Activated CD4-positive, alpha-beta T cell treated with anti-CD3 and anti-CD28 coated beads, Interleukin-2, amount 50 U/mL, for 24 hours (primary cell): ENCODE data around the gene NBPF9.
"Not testable (repeated sequence)": the region's sequence is repeated elsewhere in the genome, so short reads cannot be mapped to it uniquely, and the experiment has no call there.

Source experiments
- DNase-seq, 2 donors: peaks; one replicate each; pipeline ENCODE4 v3.0.0-alpha.2; 2020; ENCODE audit warnings: low read depth in 1 of 2, low spot score in 1 of 2

Gene NBPF9

DNA sequence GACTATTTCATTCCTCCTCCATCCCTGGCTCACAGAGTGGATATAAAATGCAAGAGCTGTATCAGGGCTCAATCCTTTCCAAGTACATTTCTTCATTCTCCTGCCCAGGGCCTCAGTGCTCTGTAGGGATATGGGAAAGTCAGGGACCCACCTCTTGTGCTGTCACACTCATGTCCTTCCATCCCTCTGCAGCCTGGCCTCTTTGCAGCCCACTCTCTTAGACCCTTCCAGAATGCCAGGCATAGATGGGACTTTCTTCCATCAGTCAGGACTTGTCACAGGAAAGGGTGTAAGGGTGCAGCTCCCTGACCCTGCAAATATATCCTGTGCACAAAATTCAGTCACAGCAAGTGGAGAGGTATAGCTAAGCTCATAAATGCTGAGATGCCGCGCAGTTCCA lies 86.7 kb downstream of the NBPF9 start:
- DNase-seq: not testable (repeated sequence)

DNA sequence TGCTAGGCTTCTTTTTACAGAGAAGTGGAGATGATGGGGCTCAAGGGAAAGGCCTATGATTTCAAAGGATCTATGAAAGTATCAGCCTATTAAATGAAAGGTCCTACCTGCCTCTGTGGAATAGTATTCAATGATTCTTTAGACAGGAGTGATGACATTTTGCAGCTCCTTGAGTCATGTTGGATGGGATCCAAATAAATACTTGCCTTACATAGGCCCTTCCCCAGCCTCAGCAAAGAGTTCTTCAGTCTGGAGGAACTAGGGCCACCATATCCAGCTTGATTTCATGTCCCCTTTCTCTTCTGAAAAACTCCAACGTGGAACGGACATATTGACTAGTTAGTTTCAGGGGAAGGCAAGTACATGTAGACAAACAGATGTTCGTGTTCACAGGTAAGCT lies 87.8 kb downstream of the NBPF9 start:
- not testable (repeated sequence) for DNase-seq

DNA sequence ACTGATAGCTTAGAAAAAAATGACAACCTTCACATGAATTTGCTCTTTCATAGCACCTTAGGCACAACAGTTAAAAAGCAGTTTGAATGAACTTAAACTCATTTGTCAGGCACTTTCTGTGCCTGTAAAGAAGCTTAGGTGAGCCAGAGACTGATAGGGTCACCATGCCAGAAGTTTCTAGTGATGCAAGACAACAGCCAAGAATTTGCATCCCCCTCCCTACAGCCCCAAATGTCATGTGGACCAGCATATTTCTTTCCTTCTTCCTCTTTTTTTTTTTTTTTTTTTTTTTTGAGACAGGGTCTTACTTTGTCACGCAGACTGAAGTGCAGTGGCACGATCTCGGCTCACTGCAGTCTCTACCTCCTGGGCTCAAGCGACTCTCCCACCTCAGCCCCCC lies 89.8 kb downstream of the NBPF9 start:
- DNase-seq: not testable (repeated sequence)

DNA sequence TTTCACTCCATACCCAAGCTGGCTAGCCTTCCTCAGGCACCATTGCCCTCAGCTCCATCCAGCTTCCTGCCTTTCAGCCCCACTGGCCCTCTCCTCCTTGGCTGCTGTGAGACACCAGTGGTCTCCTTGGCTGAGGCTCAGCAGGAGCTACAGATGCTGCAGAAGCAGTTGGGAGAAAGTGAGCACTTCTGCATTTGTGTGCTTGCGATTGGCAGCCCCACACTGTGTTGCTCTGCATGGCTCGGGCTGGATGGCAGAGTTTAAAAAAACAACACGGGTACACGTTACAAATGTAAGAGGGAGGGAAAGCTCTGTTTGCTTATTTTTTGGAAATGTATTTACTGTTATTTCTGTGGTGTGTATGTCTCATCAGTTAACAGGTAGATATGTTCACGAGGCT lies 90.8 kb downstream of the NBPF9 start:
- DNase-seq: not testable (repeated sequence)

DNA sequence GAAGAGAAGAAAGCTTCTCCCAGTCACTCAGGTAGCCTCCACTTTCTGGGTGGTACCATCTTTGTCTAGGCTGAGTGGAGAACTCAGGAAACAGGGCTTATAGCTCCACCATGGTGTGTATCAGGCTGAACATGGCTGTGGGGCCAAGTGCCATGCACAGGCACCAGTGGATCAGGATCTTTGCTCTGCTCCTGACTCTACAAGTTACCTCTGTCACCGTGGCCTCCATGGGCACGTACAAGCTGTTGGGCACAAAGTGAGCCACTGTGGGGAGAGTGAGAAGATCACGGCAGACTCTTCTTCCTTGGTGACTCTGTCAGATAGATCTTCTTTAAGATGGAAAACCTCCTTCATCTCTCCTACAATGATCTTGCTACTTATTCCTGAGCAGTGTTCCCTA lies 93.6 kb downstream of the NBPF9 start:
- DNase-seq: not testable (repeated sequence)

DNA sequence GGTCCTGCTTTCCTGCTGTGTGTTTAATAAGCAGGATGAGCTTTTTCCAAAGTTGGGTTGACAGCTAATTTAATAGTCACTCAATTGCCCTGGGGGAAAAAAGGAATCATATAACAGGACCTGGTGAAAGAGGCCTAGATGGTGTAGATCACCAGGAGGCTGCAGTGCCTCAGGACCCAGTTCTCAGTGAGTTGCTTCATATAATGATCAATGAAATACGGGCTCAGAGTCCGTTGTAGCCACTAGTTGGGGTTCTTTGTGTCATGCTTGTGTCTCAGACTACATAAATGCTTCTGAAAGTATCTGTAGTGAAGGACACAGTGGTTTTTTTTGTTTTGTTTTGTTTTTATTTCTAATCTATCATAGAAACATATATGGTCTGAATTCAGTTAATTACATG lies 94.6 kb downstream of the NBPF9 start:
- not testable (repeated sequence) for DNase-seq

DNA sequence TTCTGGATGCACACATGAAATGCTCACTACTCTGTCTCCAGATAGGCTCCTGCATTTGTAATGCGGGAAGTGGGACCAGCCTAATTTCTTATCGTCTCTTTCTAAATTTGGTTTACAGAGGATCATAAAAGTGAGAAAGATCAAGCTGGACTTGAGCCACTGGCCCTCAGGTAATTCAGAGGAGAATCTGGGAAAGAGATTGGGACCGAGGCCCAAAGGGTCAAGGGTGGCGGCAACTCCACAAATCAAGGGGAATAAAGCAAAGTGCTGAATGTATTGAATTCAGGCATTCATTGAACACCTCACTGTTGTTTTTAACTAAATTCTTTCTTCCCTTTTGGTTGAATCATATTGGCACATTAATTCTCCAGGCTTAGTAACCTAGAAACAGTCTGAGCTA lies 95.0 kb downstream of the NBPF9 start:
- not testable (repeated sequence) for DNase-seq
